ENCODE measurements around the gene TMEM120B. TPM values are rescaled to one million over a fixed set of nuclear protein-coding genes. Genes with fewer than 3 reads are reported as not detected.
A peak's percentile ranks its signal among the peaks of the same experiment; 100 is the strongest.

Gene TMEM120B
- total and polyA plus RNA-seq, 8 donors, result 8.5 to 17.7 (median 12.0) TPM

- intact Hi-C loops (cut with DNase I), result loop anchor here in 1 of 2 donors (10.0 kb wide), 1 partner anchor 90 kb away; the partner anchor contains the start of gene PSMD9
Measured at GRCh38 chr12:121795034-121795968, 82.7 kb downstream of the TMEM120B start.

GRCh38 chr12:121796855-121797751 is 84.6 kb downstream of the TMEM120B start:
- intact Hi-C loops (cut with DNase I), result loop anchor here in 1 of 2 donors (10.0 kb wide), 1 partner anchor 88 kb away; the partner anchor contains the start of gene PSMD9
- H3K4me3 ChIP-seq, result peak overlapping the region in 1 of 2 donors; percentile 86
- peaks cover 0 to 28% of the 10 kb centered on the region in 2 donors for H3K36me3 ChIP-seq
- peak overlapping the region; percentile 62 to 100 for H3K27ac ChIP-seq
- H3K4me1 ChIP-seq, result peaks cover 45 to 75% of the 10 kb centered on the region in 2 donors
- ATAC-seq (peak; percentile 37), DNase-seq (peak; percentile 81 to 97 (median 92))
- H3K9me3 ChIP-seq, result no peaks in the 10 kb centered on the region
- no peaks in the 10 kb centered on the region for H3K27me3 ChIP-seq
- peak; percentile 21 to 35 for TF ChIP-seq CTCF (IDR thresholded peaks at IDR 0.05)

More at GRCh38 chr12:121795034-121795968, 82.7 kb downstream of the TMEM120B start:
- Histone ChIP-seq H3K9me3 (no peaks in the 10 kb centered on the region), H3K36me3 (peaks cover 0 to 28% of the 10 kb centered on the region in 2 donors), H3K4me1 (peaks cover 45 to 90% of the 10 kb centered on the region in 2 donors), H3K27me3 (no peaks in the 10 kb centered on the region), H3K4me3 (peak overlapping the region in 1 of 2 donors; percentile 69), H3K27ac (peak overlapping the region; percentile 82 to 100)
- DNase-seq (peak; percentile 86 to 96 (median 90)), ATAC-seq (peak; percentile 51)
- peak; percentile 89 to 96 for TF ChIP-seq CTCF (IDR thresholded peaks at IDR 0.05)

GRCh38 chr12:121797937-121798786 is 85.6 kb downstream of the TMEM120B start:
- TF ChIP-seq CTCF (IDR thresholded peaks at IDR 0.05), result no peak
- H3K27me3 ChIP-seq, result no peaks in the 10 kb centered on the region
- no peaks in the 10 kb centered on the region for H3K9me3 ChIP-seq
- DNase-seq (peak in 2 of 4 donors; percentile 76 to 83), ATAC-seq (no peak)
- H3K36me3 ChIP-seq, result peaks cover 0 to 28% of the 10 kb centered on the region in 2 donors
- peak overlapping the region in 1 of 2 donors; percentile 86 for H3K4me3 ChIP-seq
- peak overlapping the region; percentile 100 for H3K27ac ChIP-seq
- intact Hi-C loops (cut with DNase I), result loop anchor here in 1 of 2 donors (10.0 kb wide), 1 partner anchor 87 kb away; the partner anchor contains the start of gene PSMD9
- peaks cover 45 to 69% of the 10 kb centered on the region in 2 donors for H3K4me1 ChIP-seq

GRCh38 chr12:121798787-121799155 is 86.2 kb downstream of the TMEM120B start:
- ATAC-seq, result no peak
- peak in 1 of 4 donors; percentile 33 for DNase-seq
- H3K9me3 ChIP-seq, result no peaks in the 10 kb centered on the region
- peaks cover 0 to 28% of the 10 kb centered on the region in 2 donors for H3K36me3 ChIP-seq
- no peak for TF ChIP-seq CTCF (IDR thresholded peaks at IDR 0.05)
- intact Hi-C loops (cut with DNase I), result loop anchor here in 1 of 2 donors (10.0 kb wide), 1 partner anchor 86 kb away; the partner anchor contains the start of gene PSMD9
- H3K4me3 ChIP-seq, result peak overlapping the region in 1 of 2 donors; percentile 86
- H3K27me3 ChIP-seq, result no peaks in the 10 kb centered on the region
- peaks cover 45 to 64% of the 10 kb centered on the region in 2 donors for H3K4me1 ChIP-seq
- peak overlapping the region; percentile 100 for H3K27ac ChIP-seq
